Measurements from ENCODE around the gene MRPL18.

Gene MRPL18

GRCh38 chr6:159838020-159838744, 47.9 kb downstream of the MRPL18 start:
- no peaks in the 10 kb centered on the region for H3K9me3 ChIP-seq (ENCODE audit: control insufficient read depth in 1 of 2, low read length in 2 of 2)
- H3K4me3 ChIP-seq (ENCODE audit: low read depth in 1 of 2, low read length in 2 of 2): no peak overlapping the region
- peaks cover 0 to 3% of the 10 kb centered on the region in 2 donors for H3K27me3 ChIP-seq (ENCODE audit: control insufficient read depth in 1 of 2, insufficient read depth in 2 of 2, low read length in 2 of 2)
- no peak overlapping the region for H3K27ac ChIP-seq (ENCODE audit: low read depth, low read length)
- no peaks in the 10 kb centered on the region for H3K4me1 ChIP-seq (ENCODE audit: control insufficient read depth in 1 of 2, insufficient read depth in 2 of 2, low read length in 2 of 2)
- H3K9ac ChIP-seq (ENCODE audit: low read depth in 1 of 2, low read length in 2 of 2): no peak overlapping the region
- H3K36me3 ChIP-seq (ENCODE audit: control insufficient read depth in 1 of 2, insufficient read depth in 2 of 2, low read length in 2 of 2): no peaks in the 10 kb centered on the region

GRCh38 chr6:159842035-159842434, 51.8 kb downstream of the MRPL18 start:
- no peak overlapping the region for H3K9ac ChIP-seq (ENCODE audit: low read depth in 1 of 2, low read length in 2 of 2)
- no peaks in the 10 kb centered on the region for H3K9me3 ChIP-seq (ENCODE audit: control insufficient read depth in 1 of 2, low read length in 2 of 2)
- H3K4me1 ChIP-seq (ENCODE audit: control insufficient read depth in 1 of 2, insufficient read depth in 2 of 2, low read length in 2 of 2): no peaks in the 10 kb centered on the region
- H3K4me3 ChIP-seq (ENCODE audit: low read depth in 1 of 2, low read length in 2 of 2): no peak overlapping the region
- H3K27me3 ChIP-seq (ENCODE audit: control insufficient read depth in 1 of 2, insufficient read depth in 2 of 2, low read length in 2 of 2): peaks cover 0 to 3% of the 10 kb centered on the region in 2 donors
- H3K36me3 ChIP-seq (ENCODE audit: control insufficient read depth in 1 of 2, insufficient read depth in 2 of 2, low read length in 2 of 2): no peaks in the 10 kb centered on the region
- no peak overlapping the region for H3K27ac ChIP-seq (ENCODE audit: low read depth, low read length)

- Histone ChIP-seq H3K27ac (ENCODE audit: low read depth, low read length) (no peak overlapping the region), H3K4me1 (ENCODE audit: control insufficient read depth in 1 of 2, insufficient read depth in 2 of 2, low read length in 2 of 2) (no peaks in the 10 kb centered on the region), H3K9ac (ENCODE audit: low read depth in 1 of 2, low read length in 2 of 2) (no peak overlapping the region), H3K27me3 (ENCODE audit: control insufficient read depth in 1 of 2, insufficient read depth in 2 of 2, low read length in 2 of 2) (no peaks in the 10 kb centered on the region), H3K4me3 (ENCODE audit: low read depth in 1 of 2, low read length in 2 of 2) (no peak overlapping the region), H3K36me3 (ENCODE audit: control insufficient read depth in 1 of 2, insufficient read depth in 2 of 2, low read length in 2 of 2) (no peaks in the 10 kb centered on the region), H3K9me3 (ENCODE audit: control insufficient read depth in 1 of 2, low read length in 2 of 2) (no peaks in the 10 kb centered on the region)
These were observed 54.7 kb downstream of the MRPL18 start for GRCh38 chr6:159844737-159845645.

All from duodenal mucosa (tissue), 2 donors.